Keratinocyte (primary cell): ENCODE measurements around the gene WRNIP1.

Experiments
- EZH2 ChIP-seq: IDR thresholded peaks from one replicate; pipeline ENCODE4 v1.6.1; 2012; ENCODE audit warnings: inconsistent platforms, mild to moderate bottlenecking, low read length, moderate library complexity
- TF ChIP-seq, protein P1 (sequence below), 3 experiments: IDR thresholded peaks in 1 of 3; conservative IDR thresholded peaks in 1 of 3; optimal IDR thresholded peaks in 1 of 3; 2 replicates in 2 of 3; 3 replicates in 1 of 3; pipeline versions ENCODE3 to v1.5.1; 2011; ENCODE audit warnings: low read length in 3 of 3, mild to moderate bottlenecking in 3 of 3, moderate library complexity in 2 of 3, control low read depth in 1 of 3, inconsistent platforms in 1 of 3; ENCODE audit not compliant: insufficient read depth in 2 of 3; ENCODE audit errors: extremely low read depth in 1 of 3

DNA sequence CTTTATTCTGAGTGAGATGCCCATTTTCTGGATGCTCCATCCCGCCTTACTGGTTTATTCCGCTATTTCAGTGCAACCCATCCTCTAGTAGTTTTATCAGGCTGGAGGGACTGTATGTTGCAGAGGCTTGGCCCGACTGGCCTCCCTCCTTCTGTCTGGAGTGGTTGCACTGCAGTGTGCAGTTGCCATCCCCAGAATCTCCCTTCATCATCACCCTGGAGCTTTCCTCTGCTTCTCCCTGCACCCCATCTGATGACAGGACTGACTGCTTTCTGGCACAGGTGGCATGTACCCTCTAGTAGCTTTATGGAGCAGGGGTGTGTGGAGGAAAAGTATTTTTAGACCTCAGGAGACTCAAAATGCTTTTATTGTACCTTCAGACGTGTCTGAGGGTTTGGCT lies 21.1 kb downstream of the WRNIP1 start:
- TF ChIP-seq, protein P1, sequence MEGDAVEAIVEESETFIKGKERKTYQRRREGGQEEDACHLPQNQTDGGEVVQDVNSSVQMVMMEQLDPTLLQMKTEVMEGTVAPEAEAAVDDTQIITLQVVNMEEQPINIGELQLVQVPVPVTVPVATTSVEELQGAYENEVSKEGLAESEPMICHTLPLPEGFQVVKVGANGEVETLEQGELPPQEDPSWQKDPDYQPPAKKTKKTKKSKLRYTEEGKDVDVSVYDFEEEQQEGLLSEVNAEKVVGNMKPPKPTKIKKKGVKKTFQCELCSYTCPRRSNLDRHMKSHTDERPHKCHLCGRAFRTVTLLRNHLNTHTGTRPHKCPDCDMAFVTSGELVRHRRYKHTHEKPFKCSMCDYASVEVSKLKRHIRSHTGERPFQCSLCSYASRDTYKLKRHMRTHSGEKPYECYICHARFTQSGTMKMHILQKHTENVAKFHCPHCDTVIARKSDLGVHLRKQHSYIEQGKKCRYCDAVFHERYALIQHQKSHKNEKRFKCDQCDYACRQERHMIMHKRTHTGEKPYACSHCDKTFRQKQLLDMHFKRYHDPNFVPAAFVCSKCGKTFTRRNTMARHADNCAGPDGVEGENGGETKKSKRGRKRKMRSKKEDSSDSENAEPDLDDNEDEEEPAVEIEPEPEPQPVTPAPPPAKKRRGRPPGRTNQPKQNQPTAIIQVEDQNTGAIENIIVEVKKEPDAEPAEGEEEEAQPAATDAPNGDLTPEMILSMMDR (optimal IDR thresholded peaks at IDR 0.05 in 1 of 3, IDR thresholded peaks at IDR 0.05 in 1 of 3, conservative IDR thresholded peaks at IDR 0.05 in 1 of 3; ENCODE audit: extremely low read depth in 1 of 3, insufficient read depth in 2 of 3, low read length in 3 of 3) = no peak
- no peak for TF ChIP-seq EZH2
